Naive thymus-derived CD8-positive, alpha-beta T cell (primary cell): ENCODE results near the gene HEXIM1. TPM values are rescaled to one million over a fixed set of nuclear protein-coding genes. Genes with fewer than 3 reads are reported as not detected.
"Not testable (repeated sequence)": the region's sequence is repeated elsewhere in the genome, so short reads cannot be mapped to it uniquely, and the experiment has no call there.

Experiments used
- ATAC-seq, 2 donors: fragments of 150-1000 bp; cut with Tn5 transposase in 1 of 2; sonication (Bioruptor Pico), chemical (Tn5 transposase) in 1 of 2; 1 replicate in 1 of 2; 2 replicates in 1 of 2; pipeline ENCODE4 v1.10.0; 2021; ENCODE audit warnings: mild to moderate bottlenecking in 2 of 2, moderate library complexity in 2 of 2
- POLR2A ChIA-PET: fragments of 350-600 bp; sonication (Branson Sonifier 250); formaldehyde crosslinking; loops from one replicate; lab custom pipeline; 2021; ENCODE audit warnings: antibody characterized with exemption; lab: Charles Lee
- DNase-seq, 10 donors: peaks; one replicate each; pipeline versions ENCODE4 v3.0.0 to v3.0.0-alpha.2; 2020 to 2022
- H3K27ac Mint-ChIP-seq, 10 donors: one replicate each; pipeline ENCODE4 v1.8.0; 2020 to 2022; ENCODE audit warnings: mild to moderate bottlenecking in 10 of 10, mixed read lengths in 10 of 10, moderate library complexity in 4 of 10, inconsistent platforms in 1 of 10
- H3K27me3 Mint-ChIP-seq, 5 donors: one replicate each; pipeline ENCODE4 v1.8.0; 2021 to 2022; ENCODE audit warnings: mixed read lengths in 5 of 5
- H3K36me3 Mint-ChIP-seq, 3 donors: one replicate each; pipeline ENCODE4 v1.8.0; 2020 to 2022; ENCODE audit warnings: mixed read lengths in 3 of 3, mild to moderate bottlenecking in 2 of 3, inconsistent platforms in 1 of 3
- H3K4me1 Mint-ChIP-seq, 4 donors: one replicate each; pipeline ENCODE4 v1.8.0; 2021 to 2022; ENCODE audit warnings: mixed read lengths in 4 of 4
- H3K4me3 Mint-ChIP-seq, 10 donors: one replicate each; pipeline ENCODE4 v1.8.0; 2020 to 2022; ENCODE audit warnings: mild to moderate bottlenecking in 10 of 10, mixed read lengths in 10 of 10, moderate library complexity in 6 of 10, inconsistent platforms in 1 of 10
- H3K9me3 Mint-ChIP-seq, 9 donors: one replicate each; pipeline ENCODE4 v1.8.0; 2020 to 2022; ENCODE audit warnings: mixed read lengths in 9 of 9, mild to moderate bottlenecking in 3 of 9, inconsistent platforms in 1 of 9, moderate library complexity in 1 of 9
- polyA plus RNA-seq, 3 donors: library from polyadenylated mRNA; unstranded; fragments of 300-500 nt; fragmentation: Illumina TruSeq; gene quantifications; one replicate each; pipeline ENCODE4 v1.2.3, GENCODE V29; 2021
- total RNA-seq, 8 experiments: library from RNA in 2 of 8; stranded (reverse) in 2 of 8; gene quantifications; one replicate each; pipeline ENCODE4 v1.2.3 and lab custom pipeline; 2021 to 2026

HEXIM1 gene
- total and polyA plus RNA-seq, 5 experiments from 2014 or later, result 4.9 to 35.1 (median 6.8) TPM

DNA sequence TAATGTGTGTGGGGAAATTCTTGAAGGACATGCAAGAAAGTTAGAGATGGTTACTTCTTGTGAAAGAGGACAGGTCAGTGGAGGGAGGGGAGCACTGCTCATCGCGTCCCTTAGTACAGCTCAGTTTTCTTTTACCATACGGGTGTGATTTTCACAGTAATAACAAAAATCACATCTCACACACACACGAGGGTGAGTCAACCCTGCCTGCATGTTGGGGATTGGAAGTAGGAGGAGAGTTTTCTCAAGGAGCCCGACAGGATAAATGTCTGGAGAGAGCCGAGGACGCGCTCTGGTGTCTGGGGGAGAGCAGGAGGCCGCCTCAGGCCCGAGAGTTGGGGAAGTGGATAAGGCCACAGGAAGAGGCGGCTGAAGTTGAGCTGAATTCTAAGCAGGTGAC is 32.4 kb upstream of the HEXIM1 start:
- no peak for ATAC-seq
- Mint-ChIP-seq H3K27me3 (no peaks in the 10 kb centered on the region), H3K4me1 (peaks cover 0 to 2% (median 0%) of the 10 kb centered on the region in 4 donors), H3K27ac (no peak overlapping the region), H3K36me3 (no peaks in the 10 kb centered on the region), H3K4me3 (no peak overlapping the region), H3K9me3 (no peaks in the 10 kb centered on the region)
- DNase-seq, result no peak
- POLR2A ChIA-PET, result no interaction called here

DNA sequence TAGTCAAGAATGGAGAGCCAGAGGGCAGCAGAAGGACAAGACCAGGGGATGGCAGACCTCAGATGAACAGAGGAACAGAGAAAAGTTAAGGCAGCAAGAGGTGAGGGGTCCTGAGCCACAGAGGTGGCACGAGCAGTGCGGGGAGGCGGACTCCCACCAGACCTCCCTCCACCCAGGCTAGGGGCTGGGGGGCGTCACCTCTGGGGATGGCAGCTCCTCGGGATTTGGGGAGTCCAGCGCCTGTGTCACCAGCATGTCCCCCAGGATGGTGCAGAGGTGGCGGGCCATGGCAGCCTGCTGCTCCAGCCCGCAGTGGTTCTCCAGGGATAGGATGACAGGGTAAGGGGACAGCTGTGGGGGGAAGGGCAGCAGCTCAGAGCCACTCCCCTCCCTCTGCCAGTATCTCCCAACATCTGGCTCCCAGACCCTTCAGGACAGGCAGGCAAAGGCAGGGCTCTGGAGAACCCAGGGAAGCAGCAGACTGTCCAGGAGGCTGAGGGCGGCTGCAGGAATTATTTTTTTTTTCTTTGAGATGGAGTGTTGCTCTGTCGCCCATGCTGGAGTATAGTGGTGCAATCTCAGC is 31.8 kb upstream of the HEXIM1 start:
- Mint-ChIP-seq H3K27ac (no peak overlapping the region), H3K36me3 (no peaks in the 10 kb centered on the region), H3K4me3 (no peak overlapping the region), H3K4me1 (peaks cover 0 to 2% (median 0%) of the 10 kb centered on the region in 4 donors), H3K27me3 (peaks cover 0 to 4% (median 0%) of the 10 kb centered on the region in 5 donors), H3K9me3 (no peaks in the 10 kb centered on the region)
- POLR2A ChIA-PET, result no interaction called here
- DNase-seq (no peak), ATAC-seq (no peak)

DNA sequence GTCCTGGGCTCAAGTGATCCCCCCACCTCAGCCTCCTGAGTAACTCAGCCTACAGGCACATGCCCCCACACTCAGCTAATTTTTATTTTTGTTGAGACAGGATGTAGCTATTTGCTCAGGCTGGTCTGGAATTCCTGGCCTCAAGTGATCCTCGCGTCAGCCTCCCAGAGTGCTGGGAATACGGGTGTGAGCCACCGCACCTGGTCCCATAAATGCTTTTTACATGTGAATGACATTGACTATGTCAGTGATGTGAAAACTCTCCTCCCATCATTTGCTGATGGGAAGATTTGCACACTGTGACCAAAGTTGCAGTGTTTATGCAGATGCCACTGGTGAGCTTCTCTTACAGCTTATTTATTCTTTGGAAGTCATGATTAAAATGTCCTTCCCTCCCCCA is 30.9 kb upstream of the HEXIM1 start:
- H3K27ac Mint-ChIP-seq, result no peak overlapping the region

DNA sequence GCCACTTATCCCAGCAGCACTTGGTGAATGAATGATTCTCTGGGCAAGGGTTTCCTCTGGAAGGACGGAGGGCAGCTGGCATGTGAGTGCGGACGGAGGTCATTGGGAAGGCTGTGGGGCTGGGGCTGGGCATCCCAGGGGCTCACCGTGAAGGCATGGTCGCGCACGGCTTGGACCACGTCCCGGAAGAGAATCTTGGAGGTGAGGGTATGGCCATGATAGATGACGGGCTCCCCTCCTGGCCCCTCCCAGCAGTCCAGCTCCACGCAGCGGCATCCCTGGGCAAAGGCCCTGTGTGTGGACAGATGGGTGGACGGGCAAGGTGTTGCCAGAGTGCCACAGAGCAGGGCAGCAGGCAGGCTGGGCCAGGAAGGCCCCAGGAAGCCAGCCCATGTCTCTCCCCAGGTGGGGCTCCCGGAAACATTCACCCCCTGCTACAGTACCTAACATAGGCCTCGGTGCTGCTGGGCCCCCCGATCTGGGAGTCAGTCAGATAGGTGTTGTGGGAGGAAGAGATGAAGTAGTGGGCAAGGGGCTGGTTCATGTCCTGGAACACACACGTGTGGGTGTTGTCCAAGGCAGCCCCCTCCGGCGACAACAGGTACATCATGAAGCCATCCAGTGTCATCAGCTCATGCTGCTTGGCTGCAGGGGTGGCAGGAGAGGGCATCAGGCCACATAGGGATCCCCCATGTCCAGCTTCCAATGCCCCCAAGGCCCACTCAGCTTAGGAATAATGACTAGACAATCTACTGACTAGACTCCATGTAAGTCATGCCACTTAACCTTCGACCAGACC is 30.2 kb upstream of the HEXIM1 start:
- POLR2A ChIA-PET, result interaction anchor here (1.7 kb wide), 1 partner anchor 12 kb away, joined by 4 read pairs; no protein-coding TSS in a partner anchor
- no peak for ATAC-seq
- Mint-ChIP-seq H3K27me3 (peaks cover 0 to 8% (median 2%) of the 10 kb centered on the region in 5 donors), H3K4me1 (peaks cover 0 to 2% (median 0%) of the 10 kb centered on the region in 4 donors), H3K9me3 (no peaks in the 10 kb centered on the region), H3K36me3 (no peaks in the 10 kb centered on the region), H3K4me3 (peak overlapping the region in 1 of 10 donors; percentile 56), H3K27ac (no peak overlapping the region)
- no peak for DNase-seq

More for the DNA sequence above, 30.9 kb upstream of the HEXIM1 start:
- Mint-ChIP-seq H3K27me3 (peaks cover 0 to 8% (median 2%) of the 10 kb centered on the region in 5 donors), H3K4me3 (no peak overlapping the region), H3K36me3 (no peaks in the 10 kb centered on the region), H3K9me3 (no peaks in the 10 kb centered on the region), H3K4me1 (peaks cover 0 to 2% (median 0%) of the 10 kb centered on the region in 4 donors)
- POLR2A ChIA-PET, result no interaction called here
- DNase-seq (no peak), ATAC-seq (no peak)

DNA sequence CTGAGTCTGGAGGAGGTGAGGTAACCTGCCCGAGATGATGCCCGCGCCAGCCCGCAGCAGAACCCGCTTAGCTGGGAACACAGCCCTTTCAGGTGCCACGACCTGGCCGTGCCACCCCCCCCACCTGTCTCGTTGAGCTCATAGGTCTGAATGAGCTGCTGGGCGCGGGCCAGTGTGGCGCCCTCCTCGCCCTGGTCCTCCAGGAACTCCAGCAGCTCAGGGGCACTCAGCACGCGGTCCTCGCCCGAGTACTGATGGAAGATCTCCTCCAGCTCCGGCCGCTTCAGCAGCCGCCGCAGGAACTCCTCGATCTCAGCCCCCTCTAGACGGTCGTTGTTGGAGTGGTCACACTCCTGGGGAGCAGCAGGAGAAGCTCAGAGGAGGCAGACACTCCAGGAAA is 29.6 kb upstream of the HEXIM1 start:
- Mint-ChIP-seq H3K4me3 (no peak overlapping the region), H3K9me3 (no peaks in the 10 kb centered on the region), H3K36me3 (no peaks in the 10 kb centered on the region), H3K27me3 (peaks cover 0 to 8% (median 2%) of the 10 kb centered on the region in 5 donors), H3K27ac (no peak overlapping the region), H3K4me1 (peaks cover 0 to 2% (median 0%) of the 10 kb centered on the region in 4 donors)
- DNase-seq, result no peak
- no peak for ATAC-seq
- POLR2A ChIA-PET, result interaction anchor here (1.7 kb wide), 1 partner anchor 12 kb away, joined by 4 read pairs; no protein-coding TSS in a partner anchor

DNA sequence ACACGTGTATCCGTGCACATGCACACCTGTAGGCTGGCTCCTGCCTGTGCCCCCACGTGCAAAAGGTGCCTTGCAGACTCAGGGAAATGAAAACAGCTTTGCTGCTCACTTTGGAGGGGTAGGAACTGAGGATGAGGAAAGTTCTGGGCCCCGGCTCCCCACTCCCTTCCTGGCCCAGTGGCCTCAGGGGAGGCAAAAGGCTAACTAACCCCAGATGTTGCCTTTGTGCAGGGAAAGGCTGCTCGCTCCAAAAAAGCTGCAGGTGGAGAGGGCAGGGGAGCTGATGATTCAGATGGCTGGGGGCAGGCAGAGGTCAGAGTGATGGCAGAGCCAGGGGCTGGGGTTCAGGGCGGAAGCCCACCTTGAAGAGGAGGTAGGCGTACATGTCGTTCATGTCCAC is 28.3 kb upstream of the HEXIM1 start:
- H3K4me3 Mint-ChIP-seq, result no peak overlapping the region
- DNase-seq (no peak), ATAC-seq (no peak)

DNA sequence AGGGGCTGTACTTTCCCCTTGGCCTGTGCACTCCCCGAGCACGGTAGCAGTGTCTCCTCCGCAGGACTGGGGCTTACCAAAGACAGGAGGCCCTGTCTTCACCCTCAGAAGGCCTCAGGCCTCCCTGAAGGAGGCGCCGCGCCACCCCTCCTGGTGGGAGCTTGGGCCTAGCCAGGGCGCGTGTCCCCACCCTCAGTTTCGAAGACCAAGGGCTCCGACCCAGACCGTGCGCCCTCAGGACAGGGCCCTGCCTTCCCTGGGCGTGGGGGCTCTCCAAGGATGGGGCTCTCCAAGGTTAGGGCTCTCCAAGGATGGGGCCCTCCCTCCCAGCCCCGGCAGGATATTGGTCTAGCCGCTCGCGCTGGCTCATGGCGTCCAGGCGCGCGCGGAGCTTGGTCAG is 27.7 kb upstream of the HEXIM1 start:
- POLR2A ChIA-PET, result interaction anchor here (0.6 kb wide), 1 partner anchor 302 kb away, joined by 4 read pairs; no protein-coding TSS in a partner anchor
- DNase-seq, result no peak
- H3K27me3 Mint-ChIP-seq, result peaks cover 0 to 8% (median 2%) of the 10 kb centered on the region in 5 donors

More for the DNA sequence above, 28.3 kb upstream of the HEXIM1 start:
- Mint-ChIP-seq H3K36me3 (no peaks in the 10 kb centered on the region), H3K27me3 (peaks cover 0 to 8% (median 2%) of the 10 kb centered on the region in 5 donors), H3K27ac (no peak overlapping the region), H3K4me1 (peaks cover 0 to 2% (median 0%) of the 10 kb centered on the region in 4 donors), H3K9me3 (no peaks in the 10 kb centered on the region)
- POLR2A ChIA-PET, result interaction anchor here (0.6 to 1.7 kb wide), 2 partner anchors 10 to 302 kb away, joined by 4 read pairs; no protein-coding TSS in a partner anchor

DNA sequence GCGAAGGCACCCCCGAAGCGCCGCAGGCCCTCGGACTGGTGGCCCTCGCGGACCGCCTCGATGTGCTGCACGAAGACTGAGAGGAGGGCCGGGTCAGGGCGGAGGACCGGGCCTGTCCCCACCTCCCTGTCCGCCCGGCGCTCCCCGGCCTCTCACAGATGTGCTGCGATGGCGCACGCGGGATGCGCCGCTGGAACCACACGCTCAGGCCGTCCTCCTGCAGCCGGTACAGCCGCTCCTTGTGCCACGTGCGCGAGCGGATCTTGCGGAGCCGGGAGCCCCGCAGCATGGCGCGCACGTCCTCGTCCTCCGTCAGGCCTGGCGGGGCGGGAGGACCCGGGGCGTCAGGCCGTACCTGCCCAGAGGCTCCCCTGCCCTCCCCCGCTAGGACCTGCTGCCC is 27.2 kb upstream of the HEXIM1 start:
- no peak for DNase-seq
- H3K9me3 Mint-ChIP-seq, result no peaks in the 10 kb centered on the region
- H3K27ac Mint-ChIP-seq, result no peak overlapping the region
- H3K27me3 Mint-ChIP-seq, result peaks cover 0 to 8% (median 2%) of the 10 kb centered on the region in 5 donors
- H3K4me1 Mint-ChIP-seq, result peaks cover 0 to 2% (median 0%) of the 10 kb centered on the region in 4 donors
- POLR2A ChIA-PET, result no interaction called here
- no peak for ATAC-seq
- H3K4me3 Mint-ChIP-seq, result no peak overlapping the region
- H3K36me3 Mint-ChIP-seq, result no peaks in the 10 kb centered on the region

More for the DNA sequence above, 27.7 kb upstream of the HEXIM1 start:
- H3K4me3 Mint-ChIP-seq, result no peak overlapping the region
- peaks cover 0 to 2% (median 0%) of the 10 kb centered on the region in 4 donors for H3K4me1 Mint-ChIP-seq
- no peak for ATAC-seq
- H3K27ac Mint-ChIP-seq, result no peak overlapping the region
- H3K9me3 Mint-ChIP-seq, result no peaks in the 10 kb centered on the region
- H3K36me3 Mint-ChIP-seq, result no peaks in the 10 kb centered on the region

DNA sequence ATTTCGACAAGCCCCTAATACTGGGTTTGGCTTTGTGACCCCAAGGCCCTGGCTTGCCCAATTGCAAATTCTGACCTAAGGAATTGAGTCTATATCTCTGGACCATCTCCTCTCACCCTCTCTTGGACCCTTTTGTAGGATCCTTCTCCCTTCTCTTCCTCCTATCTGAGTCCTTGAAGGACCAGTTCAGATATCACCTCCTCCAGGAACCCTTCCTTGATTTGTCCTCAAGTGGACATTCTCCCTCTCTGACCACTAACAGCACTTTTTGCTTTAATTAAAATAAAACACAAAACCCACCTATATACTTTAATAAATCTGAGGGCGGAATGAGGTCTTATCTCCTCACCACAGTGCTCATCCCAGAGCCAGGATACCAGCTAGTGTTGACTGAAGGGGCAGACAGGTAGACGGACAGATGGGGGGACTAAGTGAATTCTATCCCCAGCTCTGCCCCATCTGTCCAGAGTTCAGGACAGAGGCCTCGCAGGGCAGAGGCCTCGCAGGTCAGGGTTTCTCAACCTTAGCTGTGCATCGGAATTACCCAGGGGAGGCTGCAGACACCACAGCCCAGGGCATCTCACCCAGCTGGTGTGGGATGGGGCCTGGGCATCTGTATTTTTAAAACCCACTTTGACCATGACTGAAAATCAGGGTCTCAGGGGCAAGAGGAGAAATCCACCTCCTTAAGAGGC is 25.1 kb upstream of the HEXIM1 start:
- POLR2A ChIA-PET, result no interaction called here
- peaks cover 0 to 8% (median 2%) of the 10 kb centered on the region in 5 donors for H3K27me3 Mint-ChIP-seq
- ATAC-seq (no peak), DNase-seq (no peak)
- H3K9me3 Mint-ChIP-seq, result no peaks in the 10 kb centered on the region
- H3K4me1 Mint-ChIP-seq, result peaks cover 0 to 2% (median under 1%) of the 10 kb centered on the region in 4 donors
- H3K4me3 Mint-ChIP-seq, result no peak overlapping the region
- H3K36me3 Mint-ChIP-seq, result no peaks in the 10 kb centered on the region
- peak overlapping the region in 2 of 10 donors; percentile 38 to 55 for H3K27ac Mint-ChIP-seq

DNA sequence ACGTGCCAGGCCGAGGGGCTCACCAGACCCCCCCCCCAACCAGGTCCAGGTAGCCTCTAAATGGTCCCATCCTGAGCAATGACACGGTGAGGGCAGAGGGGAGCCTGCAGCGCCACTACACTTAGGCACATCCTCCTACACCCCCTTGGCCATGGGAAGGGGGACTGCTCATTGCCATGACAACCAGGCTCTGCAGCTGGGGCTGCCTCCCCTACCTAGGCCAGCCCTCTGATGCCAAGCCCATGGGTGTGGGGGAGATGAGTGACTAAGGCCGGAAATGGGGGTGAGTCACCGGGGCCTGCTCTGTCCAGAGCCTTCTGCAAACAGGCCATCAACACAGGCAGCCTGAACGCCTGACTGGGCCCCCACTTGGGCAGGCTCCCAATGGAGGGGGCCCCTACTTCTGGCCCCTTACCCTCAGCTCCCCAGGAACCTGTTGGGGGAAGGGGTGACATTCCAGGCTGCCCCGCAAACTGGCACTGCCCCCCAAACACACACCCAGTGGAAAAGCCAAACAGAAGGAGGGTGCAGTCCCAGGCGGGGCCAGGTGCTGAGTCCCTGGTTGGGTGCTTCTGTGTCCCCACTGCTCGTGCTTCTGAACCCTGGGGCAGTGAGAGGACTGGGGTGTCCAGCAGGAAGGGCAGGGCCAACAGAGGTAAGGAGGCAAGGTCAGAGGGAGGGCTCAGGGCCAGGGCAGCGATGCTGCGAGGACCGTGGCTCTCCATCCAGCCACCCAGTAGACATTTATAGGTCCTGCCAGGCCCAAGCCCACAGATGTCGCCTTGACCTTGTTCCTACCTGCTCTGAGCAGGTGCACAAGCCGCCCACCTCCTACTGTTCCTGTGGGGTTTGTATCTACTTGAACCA is 24.1 kb upstream of the HEXIM1 start:
- POLR2A ChIA-PET, result no interaction called here
- H3K27ac Mint-ChIP-seq, result peak overlapping the region in 1 of 10 donors; percentile 7
- H3K4me3 Mint-ChIP-seq, result no peak overlapping the region

DNA sequence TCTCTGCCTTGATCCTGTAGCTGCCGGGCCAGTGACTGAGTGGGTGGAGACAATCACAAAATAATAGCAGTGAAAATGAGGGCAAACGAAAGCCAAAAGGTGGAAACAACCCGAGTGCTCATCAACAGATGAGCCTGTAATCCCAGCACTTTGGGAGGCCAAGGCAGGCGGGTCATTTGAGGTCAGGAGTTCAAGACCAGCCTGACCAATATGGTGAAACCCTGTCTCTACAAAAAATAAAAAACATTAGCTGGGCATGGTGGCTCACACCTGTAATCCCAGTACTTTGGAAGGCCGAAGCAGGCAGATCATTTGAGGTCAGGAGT is 23.5 kb upstream of the HEXIM1 start:
- POLR2A ChIA-PET, ATAC-seq, H3K36me3 Mint-ChIP-seq, H3K4me1 Mint-ChIP-seq, H3K27ac Mint-ChIP-seq, DNase-seq, H3K9me3 Mint-ChIP-seq, H3K27me3 Mint-ChIP-seq, H3K4me3 Mint-ChIP-seq: not testable (repeated sequence)

More for the DNA sequence above, 24.1 kb upstream of the HEXIM1 start:
- H3K36me3 Mint-ChIP-seq, result no peaks in the 10 kb centered on the region
- DNase-seq, result no peak
- H3K9me3 Mint-ChIP-seq, result no peaks in the 10 kb centered on the region
- peak in 1 of 2 donors; percentile 42 for ATAC-seq
- H3K4me1 Mint-ChIP-seq, result peaks cover 0 to 2% (median under 1%) of the 10 kb centered on the region in 4 donors
- peaks cover 0 to 8% (median 2%) of the 10 kb centered on the region in 5 donors for H3K27me3 Mint-ChIP-seq

DNA sequence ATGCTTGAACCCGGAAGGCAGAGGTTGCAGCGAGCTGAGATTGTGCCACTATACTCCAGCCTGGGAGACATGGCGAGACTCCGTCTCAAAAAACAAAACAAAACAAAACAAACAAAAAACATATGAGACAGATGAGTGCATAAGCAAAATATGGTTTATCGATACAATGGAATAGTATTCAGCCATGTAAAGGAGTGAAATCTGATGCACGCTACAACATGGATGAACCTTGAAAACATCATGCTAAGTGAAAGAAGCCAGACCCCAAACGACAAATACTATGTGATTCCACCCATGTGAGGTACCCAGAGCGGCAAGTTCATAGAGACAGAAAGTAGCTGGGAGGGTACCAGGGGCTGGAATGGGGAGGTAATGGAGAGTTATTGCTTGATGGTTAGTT is 22.8 kb upstream of the HEXIM1 start:
- peaks cover 0 to 8% (median 2%) of the 10 kb centered on the region in 5 donors for H3K27me3 Mint-ChIP-seq
- DNase-seq, result no peak
- no peak overlapping the region for H3K27ac Mint-ChIP-seq
- no peak overlapping the region for H3K4me3 Mint-ChIP-seq
- no peaks in the 10 kb centered on the region for H3K36me3 Mint-ChIP-seq
- H3K4me1 Mint-ChIP-seq, result peaks cover 0 to 2% (median under 1%) of the 10 kb centered on the region in 4 donors
- POLR2A ChIA-PET, result no interaction called here
- H3K9me3 Mint-ChIP-seq, result no peaks in the 10 kb centered on the region
- no peak for ATAC-seq
